Globus pallidus (tissue), 1 donor: ENCODE data around the gene ADAMTS12.

Experiments used
- DNase-seq: peaks from one replicate; pipeline ENCODE4 v3.0.0-alpha.2; 2015; ENCODE audit warnings: low spot score

Gene ADAMTS12

GRCh38 chr5:33806738-33807442 lies 84.9 kb downstream of the ADAMTS12 start:
- DNase-seq: no peak

- DNase-seq: no peak
These were observed 90.5 kb downstream of the ADAMTS12 start for GRCh38 chr5:33801292-33801691.

GRCh38 chr5:33800241-33800950 lies 91.4 kb downstream of the ADAMTS12 start:
- DNase-seq: no peak

GRCh38 chr5:33795496-33795895 lies 96.3 kb downstream of the ADAMTS12 start:
- DNase-seq: no peak

- DNase-seq: no peak
These were observed 97.1 kb downstream of the ADAMTS12 start for GRCh38 chr5:33794550-33795181.

- no peak for DNase-seq
These were observed 97.8 kb downstream of the ADAMTS12 start for GRCh38 chr5:33793836-33794549.

GRCh38 chr5:33793276-33793675 lies 98.5 kb downstream of the ADAMTS12 start:
- no peak for DNase-seq

GRCh38 chr5:33792559-33792958 lies 99.2 kb downstream of the ADAMTS12 start:
- DNase-seq: no peak

- no peak for DNase-seq
These were observed 102.2 kb downstream of the ADAMTS12 start for GRCh38 chr5:33789567-33789957.

GRCh38 chr5:33788922-33789566 lies 102.7 kb downstream of the ADAMTS12 start:
- no peak for DNase-seq

GRCh38 chr5:33785571-33785970 lies 106.2 kb downstream of the ADAMTS12 start:
- no peak for DNase-seq

- no peak for DNase-seq
These were observed 110.5 kb downstream of the ADAMTS12 start for GRCh38 chr5:33781286-33781685.

- no peak for DNase-seq
These were observed 115.6 kb downstream of the ADAMTS12 start for GRCh38 chr5:33776151-33776660.

GRCh38 chr5:33774341-33774740 lies 117.4 kb downstream of the ADAMTS12 start:
- no peak for DNase-seq

- DNase-seq: no peak
These were observed 119.4 kb downstream of the ADAMTS12 start for GRCh38 chr5:33772380-33772897.

GRCh38 chr5:33769968-33770367 lies 121.8 kb downstream of the ADAMTS12 start:
- no peak for DNase-seq

- no peak for DNase-seq
These were observed 122.6 kb downstream of the ADAMTS12 start for GRCh38 chr5:33769196-33769595.

- no peak for DNase-seq
These were observed 125.8 kb downstream of the ADAMTS12 start for GRCh38 chr5:33766023-33766422.

- no peak for DNase-seq
These were observed 127.0 kb downstream of the ADAMTS12 start for GRCh38 chr5:33764786-33765185.

- DNase-seq: no peak
These were observed 128.4 kb downstream of the ADAMTS12 start for GRCh38 chr5:33763435-33763834.

GRCh38 chr5:33762859-33763258 lies 128.9 kb downstream of the ADAMTS12 start:
- DNase-seq: no peak

GRCh38 chr5:33761139-33761538 lies 130.7 kb downstream of the ADAMTS12 start:
- no peak for DNase-seq
